ENCODE results near the gene MYEOV. TPM values are rescaled to one million over a fixed set of nuclear protein-coding genes. Genes with fewer than 3 reads are reported as not detected.

Gene MYEOV
- polyA plus RNA-seq, 1 experiment: 1.6 TPM

DNA sequence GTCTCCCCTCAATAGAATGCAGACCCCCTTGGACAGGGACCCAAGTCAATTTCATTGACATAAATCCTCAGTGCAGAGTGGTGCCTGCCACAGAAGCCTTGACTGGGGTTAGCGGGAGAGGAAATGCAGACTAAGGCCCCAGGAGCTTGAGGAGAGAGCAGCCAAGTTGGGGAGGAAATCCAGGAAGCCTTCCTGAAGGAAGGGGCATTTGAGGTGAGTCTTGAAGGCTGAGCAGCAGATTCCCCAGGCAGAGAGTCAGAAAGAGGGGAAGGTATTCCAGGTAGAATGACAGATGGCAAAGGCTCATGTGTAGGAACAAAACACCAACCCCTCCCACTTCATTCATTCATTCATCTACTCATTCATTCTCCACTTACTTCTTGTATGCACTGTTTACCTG lies 10.3 kb downstream of the MYEOV start:
- no peaks in the 10 kb centered on the region for H3K27me3 ChIP-seq (ENCODE audit: control insufficient read depth, insufficient read depth, low read length)
- no peak overlapping the region for H3K4me3 ChIP-seq (ENCODE audit: low read depth, low read length)
- no peak overlapping the region for H3K27ac ChIP-seq (ENCODE audit: low read depth, low read length)
- no peaks in the 10 kb centered on the region for H3K9me3 ChIP-seq (ENCODE audit: control insufficient read depth, insufficient read depth, low read length)
- TF ChIP-seq, protein P1, sequence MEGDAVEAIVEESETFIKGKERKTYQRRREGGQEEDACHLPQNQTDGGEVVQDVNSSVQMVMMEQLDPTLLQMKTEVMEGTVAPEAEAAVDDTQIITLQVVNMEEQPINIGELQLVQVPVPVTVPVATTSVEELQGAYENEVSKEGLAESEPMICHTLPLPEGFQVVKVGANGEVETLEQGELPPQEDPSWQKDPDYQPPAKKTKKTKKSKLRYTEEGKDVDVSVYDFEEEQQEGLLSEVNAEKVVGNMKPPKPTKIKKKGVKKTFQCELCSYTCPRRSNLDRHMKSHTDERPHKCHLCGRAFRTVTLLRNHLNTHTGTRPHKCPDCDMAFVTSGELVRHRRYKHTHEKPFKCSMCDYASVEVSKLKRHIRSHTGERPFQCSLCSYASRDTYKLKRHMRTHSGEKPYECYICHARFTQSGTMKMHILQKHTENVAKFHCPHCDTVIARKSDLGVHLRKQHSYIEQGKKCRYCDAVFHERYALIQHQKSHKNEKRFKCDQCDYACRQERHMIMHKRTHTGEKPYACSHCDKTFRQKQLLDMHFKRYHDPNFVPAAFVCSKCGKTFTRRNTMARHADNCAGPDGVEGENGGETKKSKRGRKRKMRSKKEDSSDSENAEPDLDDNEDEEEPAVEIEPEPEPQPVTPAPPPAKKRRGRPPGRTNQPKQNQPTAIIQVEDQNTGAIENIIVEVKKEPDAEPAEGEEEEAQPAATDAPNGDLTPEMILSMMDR (IDR thresholded peaks at IDR 0.05; ENCODE audit: low read depth, low read length): no peak
- ChIA-PET CTCF (no interaction called here), POLR2A (no interaction called here)
- DNase-seq (ENCODE audit: low read depth, low spot score): no peak

DNA sequence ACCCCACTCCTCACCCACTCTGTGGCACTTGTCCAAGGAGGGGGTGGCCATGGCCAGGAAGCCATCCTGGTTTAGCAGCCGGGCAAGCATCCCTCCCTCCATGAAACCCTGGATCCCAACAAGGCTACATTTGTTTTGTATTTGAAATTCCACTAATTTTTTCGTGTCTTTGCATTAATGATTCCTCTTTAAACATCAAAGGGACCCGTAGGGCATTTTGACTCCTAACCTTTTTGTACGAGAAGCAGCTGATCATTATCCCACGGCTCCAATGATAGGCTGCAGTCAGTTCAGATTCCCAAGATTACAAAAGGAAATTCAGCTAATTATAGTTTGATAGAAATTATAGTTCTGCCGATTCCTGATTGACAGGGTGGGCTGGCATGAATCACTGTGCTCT lies 10.7 kb downstream of the MYEOV start:
- ChIA-PET CTCF (no interaction called here), POLR2A (no interaction called here)
- no peaks in the 10 kb centered on the region for H3K9me3 ChIP-seq (ENCODE audit: control insufficient read depth, insufficient read depth, low read length)
- no peaks in the 10 kb centered on the region for H3K27me3 ChIP-seq (ENCODE audit: control insufficient read depth, insufficient read depth, low read length)
- no peak overlapping the region for H3K27ac ChIP-seq (ENCODE audit: low read depth, low read length)
- TF ChIP-seq, protein P1 (IDR thresholded peaks at IDR 0.05; ENCODE audit: low read depth, low read length): no peak
- no peak overlapping the region for H3K4me3 ChIP-seq (ENCODE audit: low read depth, low read length)
- no peak for DNase-seq (ENCODE audit: low read depth, low spot score)

DNA sequence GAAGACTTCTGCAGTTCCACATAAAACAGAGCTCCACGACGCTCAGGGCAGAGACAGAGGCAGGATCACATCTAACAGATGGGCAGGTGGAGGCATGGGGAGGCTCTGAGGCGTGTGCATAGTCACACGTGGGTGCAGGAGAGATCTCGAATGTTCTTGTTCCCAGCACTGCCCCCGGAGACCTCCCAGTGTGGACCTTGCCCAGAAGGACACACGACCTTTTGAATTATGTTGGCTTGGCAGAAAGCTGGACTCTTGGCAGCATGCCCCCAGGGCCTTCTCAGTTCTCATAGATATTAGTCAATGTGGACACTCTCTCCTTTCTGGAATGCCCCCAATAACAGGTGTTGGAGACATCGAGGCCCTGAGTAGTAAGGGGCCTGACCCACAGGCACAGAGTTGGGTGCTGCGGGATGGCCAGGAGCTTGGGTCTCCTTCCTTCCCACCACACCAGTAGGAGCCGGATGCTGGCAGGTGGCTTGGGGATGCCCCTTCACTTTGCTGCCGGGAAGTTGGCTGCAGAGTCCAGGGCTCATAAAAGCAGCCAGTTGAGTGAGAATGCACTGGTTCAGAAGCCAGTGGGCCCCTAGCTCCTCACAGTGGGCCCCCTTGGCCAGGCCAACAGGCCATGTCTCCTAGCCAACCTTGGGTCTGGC lies 12.1 kb downstream of the MYEOV start:
- ChIA-PET POLR2A (interaction anchor here (0.7 kb wide), 1 partner anchor 45 kb away, joined by 4 read pairs; no protein-coding TSS in a partner anchor), CTCF (interaction anchor here (0.9 kb wide), 1 partner anchor 317 kb away, joined by 5 read pairs; no protein-coding TSS in a partner anchor)

DNA sequence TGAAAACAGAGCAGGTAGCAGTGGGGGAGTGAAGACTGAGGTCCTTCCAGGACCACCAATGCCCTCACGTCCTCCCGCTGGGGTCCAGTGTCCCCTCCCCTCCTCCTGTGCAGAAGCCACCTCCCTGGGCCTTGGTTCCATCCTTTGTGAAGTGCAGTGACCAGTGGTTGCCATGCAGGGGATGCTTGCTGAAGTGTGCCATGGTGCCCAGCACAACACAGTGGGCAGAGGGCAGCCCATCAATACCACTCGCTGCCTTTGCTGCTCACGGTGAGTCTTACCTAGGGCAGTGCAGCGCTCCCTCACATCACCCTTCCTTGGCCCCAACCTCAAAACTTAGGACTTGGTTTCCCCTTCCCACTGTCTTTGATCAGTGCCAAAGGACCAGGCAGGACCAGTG lies 12.9 kb downstream of the MYEOV start:
- no peaks in the 10 kb centered on the region; the same call in 1 of the 2 replicates for H3K9me3 ChIP-seq (ENCODE audit: control insufficient read depth, insufficient read depth, low read length)
- H3K4me3 ChIP-seq (ENCODE audit: low read depth, low read length): no peak overlapping the region
- DNase-seq (ENCODE audit: low read depth, low spot score): no peak
- ChIA-PET CTCF (interaction anchor here (0.9 kb wide), 1 partner anchor 317 kb away, joined by 5 read pairs; no protein-coding TSS in a partner anchor), POLR2A (no interaction called here)
- H3K27me3 ChIP-seq (ENCODE audit: control insufficient read depth, insufficient read depth, low read length): no peaks in the 10 kb centered on the region
- H3K27ac ChIP-seq (ENCODE audit: low read depth, low read length): no peak overlapping the region
- TF ChIP-seq, protein P1 (IDR thresholded peaks at IDR 0.05; ENCODE audit: low read depth, low read length): no peak

More for the DNA sequence above, 12.1 kb downstream of the MYEOV start:
- Histone ChIP-seq H3K27ac (ENCODE audit: low read depth, low read length) (no peak overlapping the region), H3K27me3 (ENCODE audit: control insufficient read depth, insufficient read depth, low read length) (no peaks in the 10 kb centered on the region), H3K9me3 (ENCODE audit: control insufficient read depth, insufficient read depth, low read length) (no peaks in the 10 kb centered on the region; the same call in 1 of the 2 replicates), H3K4me3 (ENCODE audit: low read depth, low read length) (no peak overlapping the region)
- TF ChIP-seq, protein P1 (IDR thresholded peaks at IDR 0.05; ENCODE audit: low read depth, low read length): no peak
- no peak for DNase-seq (ENCODE audit: low read depth, low spot score)

DNA sequence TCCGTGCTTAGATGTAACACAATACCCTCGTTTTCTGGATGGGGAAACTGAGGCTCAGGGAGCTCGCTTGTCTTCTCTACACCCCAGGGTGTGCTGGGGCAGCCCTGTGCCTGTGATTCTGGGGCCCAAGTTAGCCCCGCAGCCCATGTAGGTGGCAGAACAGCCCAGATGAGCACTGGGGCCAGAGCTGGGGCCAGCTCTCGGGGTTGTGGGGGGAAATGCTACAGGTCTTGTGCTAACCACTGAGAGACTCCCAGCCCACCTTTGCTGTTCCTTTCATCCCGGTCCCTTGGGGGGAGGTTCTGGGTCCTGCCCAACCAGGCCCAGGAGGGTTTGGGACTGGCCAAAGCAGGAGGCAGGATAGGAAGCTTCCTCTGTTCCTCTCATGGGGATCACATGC lies 13.5 kb downstream of the MYEOV start:
- POLR2A ChIA-PET: no interaction called here
- H3K27me3 ChIP-seq (ENCODE audit: control insufficient read depth, insufficient read depth, low read length): no peaks in the 10 kb centered on the region

More for the DNA sequence above, 13.5 kb downstream of the MYEOV start:
- DNase-seq (ENCODE audit: low read depth, low spot score): no peak
- Histone ChIP-seq H3K4me3 (ENCODE audit: low read depth, low read length) (no peak overlapping the region), H3K27ac (ENCODE audit: low read depth, low read length) (no peak overlapping the region), H3K9me3 (ENCODE audit: control insufficient read depth, insufficient read depth, low read length) (no peaks in the 10 kb centered on the region; the same call in 1 of the 2 replicates)
- TF ChIP-seq, protein P1 (IDR thresholded peaks at IDR 0.05; ENCODE audit: low read depth, low read length): no peak
- CTCF ChIA-PET: no interaction called here
